GM15510 (cell line): ENCODE results near the gene GABBR2.

Experiments
- POLR2A ChIP-seq: IDR thresholded peaks from 3 replicates; pipeline ENCODE4 v1.6.1; 2011; ENCODE audit warnings: borderline replicate concordance; ENCODE audit not compliant: insufficient read length; ENCODE audit errors: extremely low read depth

Gene GABBR2

GRCh38 chr9:98635374-98635773 lies 73.4 kb downstream of the GABBR2 start:
- no peak for TF ChIP-seq POLR2A

- no peak for TF ChIP-seq POLR2A
These were observed 73.9 kb downstream of the GABBR2 start for GRCh38 chr9:98634685-98635336.

- no peak for TF ChIP-seq POLR2A
These were observed 75.9 kb downstream of the GABBR2 start for GRCh38 chr9:98632839-98633238.

GRCh38 chr9:98627296-98627695 lies 81.4 kb downstream of the GABBR2 start:
- no peak for TF ChIP-seq POLR2A

- TF ChIP-seq POLR2A: no peak
These were observed 83.0 kb downstream of the GABBR2 start for GRCh38 chr9:98625728-98626127.

GRCh38 chr9:98619788-98620187 lies 88.9 kb downstream of the GABBR2 start:
- TF ChIP-seq POLR2A: no peak

- no peak for TF ChIP-seq POLR2A
These were observed 93.1 kb downstream of the GABBR2 start for GRCh38 chr9:98615633-98616032.

- no peak for TF ChIP-seq POLR2A
These were observed 93.8 kb downstream of the GABBR2 start for GRCh38 chr9:98614941-98615340.

GRCh38 chr9:98612061-98612752 lies 96.5 kb downstream of the GABBR2 start:
- no peak for TF ChIP-seq POLR2A

- TF ChIP-seq POLR2A: no peak
These were observed 97.4 kb downstream of the GABBR2 start for GRCh38 chr9:98611319-98611718.

- no peak for TF ChIP-seq POLR2A
These were observed 98.0 kb downstream of the GABBR2 start for GRCh38 chr9:98610711-98611110.

GRCh38 chr9:98610211-98610610 lies 98.5 kb downstream of the GABBR2 start:
- no peak for TF ChIP-seq POLR2A

GRCh38 chr9:98609646-98610045 lies 99.1 kb downstream of the GABBR2 start:
- TF ChIP-seq POLR2A: no peak

GRCh38 chr9:98607787-98608186 lies 100.9 kb downstream of the GABBR2 start:
- TF ChIP-seq POLR2A: no peak

GRCh38 chr9:98607152-98607551 lies 101.6 kb downstream of the GABBR2 start:
- no peak for TF ChIP-seq POLR2A

- TF ChIP-seq POLR2A: no peak
These were observed 102.0 kb downstream of the GABBR2 start for GRCh38 chr9:98606730-98607129.

- no peak for TF ChIP-seq POLR2A
These were observed 103.6 kb downstream of the GABBR2 start for GRCh38 chr9:98605116-98605515.

- TF ChIP-seq POLR2A: no peak
These were observed 104.8 kb downstream of the GABBR2 start for GRCh38 chr9:98603821-98604383.
